GM12878 (cell line): ENCODE data around the gene WTAP. TPM values are rescaled to one million over a fixed set of nuclear protein-coding genes. Genes with fewer than 3 reads are reported as not detected.

Source experiments
- BRCA1 ChIP-seq: IDR thresholded peaks from 2 replicates; pipeline ENCODE4 v1.6.1; 2011; ENCODE audit warnings: low read depth, low read length, improper control_type of control experiment
- CREB1 ChIP-seq: IDR thresholded peaks from 2 replicates; pipeline ENCODE4 v1.6.1; 2012; ENCODE audit warnings: low read depth, mild to moderate bottlenecking, inconsistent platforms
- KDM1A ChIP-seq: fragments of 200-600 bp; sonication (generic); IDR thresholded peaks from 2 replicates; pipeline ENCODE4 v1.6.1; 2016; ENCODE audit warnings: borderline replicate concordance
- SIN3A ChIP-seq: IDR thresholded peaks from 2 replicates; pipeline ENCODE4 v1.6.1; 2012; ENCODE audit warnings: low read depth, low read length, improper control_type of control experiment
- SIX5 ChIP-seq: IDR thresholded peaks from 2 replicates; pipeline ENCODE4 v1.6.1; 2011; ENCODE audit warnings: mild to moderate bottlenecking, low read depth, low read length, moderate library complexity; ENCODE audit not compliant: severe bottlenecking
- STAT1 ChIP-seq: fragments of 450-650 bp; conservative IDR thresholded peaks from 2 replicates; pipeline ENCODE4 v1.6.1; 2014; ENCODE audit warnings: antibody characterized with exemption, mild to moderate bottlenecking
- YBX1 ChIP-seq: fragments of 450-650 bp; IDR thresholded peaks from 2 replicates; pipeline ENCODE4 v1.6.1; 2016; ENCODE audit warnings: antibody characterized with exemption
- YY1 ChIP-seq: IDR thresholded peaks from 2 replicates; pipeline ENCODE4 v1.6.1; 2011; ENCODE audit warnings: low read depth, mild to moderate bottlenecking, low read length
- ZNF384 ChIP-seq: IDR thresholded peaks from 2 replicates; pipeline ENCODE4 v1.6.1; 2012; ENCODE audit warnings: low read depth, mild to moderate bottlenecking, low read length, improper control_type of control experiment, borderline replicate concordance
- polyA plus RNA-seq, 11 experiments: library from polyadenylated mRNA; depleted of rRNA in 4 of 11; unstranded in 6 of 11; stranded (reverse) in 5 of 11; fragments of >200 nt; fragmentation: Nextera tagmentation in 4 of 11; fragmentation: Illumina TruSeq in 1 of 11; extraction: Ambion mirVana in 4 of 11; extraction: Trizol in 1 of 11; gene quantifications; 1 replicate in 1 of 11; 2 replicates in 10 of 11; pipeline versions ENCODE4 v1.2.1 to v1.2.3, GENCODE V29; 2011 to 2016; ENCODE audit warnings: inconsistent platforms in 2 of 11, missing spikeins in 2 of 11, low read depth in 1 of 11
- total RNA-seq, 4 experiments: library from RNA; depleted of rRNA in 3 of 4; stranded (reverse); fragments of >200 nt in 3 of 4; fragmentation: Illumina TruSeq in 1 of 4; extraction: Trizol in 1 of 4; gene quantifications; 2 replicates each; pipeline versions ENCODE4 v1.2.1 to v1.2.3, GENCODE V29; 2013 to 2021
- TF ChIP-seq, protein P1 (sequence below): fragments of 450-650 bp; IDR thresholded peaks from 2 replicates; pipeline ENCODE4 v1.6.1; 2017; ENCODE audit warnings: mild to moderate bottlenecking, moderate library complexity
- TF ChIP-seq, protein P2 (sequence below): fragments of 450-650 bp; IDR thresholded peaks from 2 replicates; pipeline ENCODE4 v1.6.1; 2017; ENCODE audit warnings: mild to moderate bottlenecking, low read depth, inconsistent platforms; ENCODE audit not compliant: poor library complexity, severe bottlenecking
- TF ChIP-seq, protein P3 (sequence below): fragments of 450-650 bp; IDR thresholded peaks from 2 replicates; pipeline ENCODE4 v1.6.1; 2017; ENCODE audit warnings: mild to moderate bottlenecking
- TF ChIP-seq, protein P4 (sequence below): fragments of 450-650 bp; IDR thresholded peaks from 2 replicates; pipeline ENCODE4 v1.6.1; 2017; ENCODE audit warnings: antibody characterized with exemption, mild to moderate bottlenecking, moderate library complexity
- TF ChIP-seq, protein P5 (sequence below): IDR thresholded peaks from 2 replicates; pipeline ENCODE4 v1.6.1; 2012; ENCODE audit warnings: low read depth, low read length, improper control_type of control experiment
- TF ChIP-seq, protein P6 (sequence below): fragments of 450-650 bp; IDR thresholded peaks from 2 replicates; pipeline ENCODE4 v1.6.1; 2016; ENCODE audit warnings: mild to moderate bottlenecking

Gene WTAP
- total and polyA plus RNA-seq, 10 of the 15 experiments (the other 5 are each of a cell fraction or from before 2014, with no cell fraction given), result 38.7 to 132 (median 83.1) TPM

DNA sequence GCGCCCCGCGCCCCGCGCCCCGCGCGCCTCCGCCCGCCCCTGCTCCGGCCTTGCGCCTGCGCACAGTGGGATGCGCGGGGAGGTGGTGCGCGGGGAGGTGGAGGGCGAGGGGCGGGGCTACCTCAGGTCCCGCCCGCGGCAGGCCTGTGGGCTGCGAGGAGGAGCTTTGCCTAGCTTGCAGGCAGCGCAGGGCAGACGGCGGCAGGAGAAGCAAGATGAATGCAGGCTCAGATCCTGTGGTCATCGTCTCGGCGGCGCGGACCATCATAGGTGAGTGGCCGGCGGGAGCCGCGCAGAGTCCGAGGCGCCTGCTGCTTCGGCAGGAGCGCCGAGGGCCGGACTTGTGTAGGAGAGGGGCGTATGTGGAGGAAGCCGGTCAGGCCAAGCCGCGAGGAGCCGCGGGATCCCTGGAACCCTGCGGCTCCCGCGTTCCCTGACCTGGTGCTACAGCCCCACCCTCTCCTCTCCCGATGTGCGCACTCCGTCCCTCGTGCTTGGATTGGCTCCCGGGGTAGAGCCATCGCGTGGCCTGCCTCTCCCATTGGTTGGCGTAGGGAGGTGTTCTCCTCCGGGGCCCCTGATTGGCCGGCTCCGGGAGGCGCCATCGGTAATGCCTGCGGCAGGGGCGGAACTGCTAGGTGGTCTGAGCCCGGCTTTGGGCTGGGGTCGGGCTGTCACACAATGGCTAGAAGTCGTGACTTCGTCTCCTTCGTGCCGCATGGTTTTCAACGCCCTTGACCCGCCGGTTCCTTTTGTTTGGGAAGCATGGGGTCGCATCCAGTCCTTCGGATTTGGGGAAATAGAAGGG, 34.8 kb downstream of the WTAP start, which contains the start of gene ACAT2 (continued):
- TF ChIP-seq, protein P1, sequence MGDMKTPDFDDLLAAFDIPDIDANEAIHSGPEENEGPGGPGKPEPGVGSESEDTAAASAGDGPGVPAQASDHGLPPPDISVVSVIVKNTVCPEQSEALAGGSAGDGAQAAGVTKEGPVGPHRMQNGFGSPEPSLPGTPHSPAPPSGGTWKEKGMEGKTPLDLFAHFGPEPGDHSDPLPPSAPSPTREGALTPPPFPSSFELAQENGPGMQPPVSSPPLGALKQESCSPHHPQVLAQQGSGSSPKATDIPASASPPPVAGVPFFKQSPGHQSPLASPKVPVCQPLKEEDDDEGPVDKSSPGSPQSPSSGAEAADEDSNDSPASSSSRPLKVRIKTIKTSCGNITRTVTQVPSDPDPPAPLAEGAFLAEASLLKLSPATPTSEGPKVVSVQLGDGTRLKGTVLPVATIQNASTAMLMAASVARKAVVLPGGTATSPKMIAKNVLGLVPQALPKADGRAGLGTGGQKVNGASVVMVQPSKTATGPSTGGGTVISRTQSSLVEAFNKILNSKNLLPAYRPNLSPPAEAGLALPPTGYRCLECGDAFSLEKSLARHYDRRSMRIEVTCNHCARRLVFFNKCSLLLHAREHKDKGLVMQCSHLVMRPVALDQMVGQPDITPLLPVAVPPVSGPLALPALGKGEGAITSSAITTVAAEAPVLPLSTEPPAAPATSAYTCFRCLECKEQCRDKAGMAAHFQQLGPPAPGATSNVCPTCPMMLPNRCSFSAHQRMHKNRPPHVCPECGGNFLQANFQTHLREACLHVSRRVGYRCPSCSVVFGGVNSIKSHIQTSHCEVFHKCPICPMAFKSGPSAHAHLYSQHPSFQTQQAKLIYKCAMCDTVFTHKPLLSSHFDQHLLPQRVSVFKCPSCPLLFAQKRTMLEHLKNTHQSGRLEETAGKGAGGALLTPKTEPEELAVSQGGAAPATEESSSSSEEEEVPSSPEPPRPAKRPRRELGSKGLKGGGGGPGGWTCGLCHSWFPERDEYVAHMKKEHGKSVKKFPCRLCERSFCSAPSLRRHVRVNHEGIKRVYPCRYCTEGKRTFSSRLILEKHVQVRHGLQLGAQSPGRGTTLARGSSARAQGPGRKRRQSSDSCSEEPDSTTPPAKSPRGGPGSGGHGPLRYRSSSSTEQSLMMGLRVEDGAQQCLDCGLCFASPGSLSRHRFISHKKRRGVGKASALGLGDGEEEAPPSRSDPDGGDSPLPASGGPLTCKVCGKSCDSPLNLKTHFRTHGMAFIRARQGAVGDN, result 0 out of 2 replicates have a peak, but pooled peaks have one; percentile 40
- TF ChIP-seq STAT1 (no peak; the same call in 1 of the 2 replicates), YBX1 (no peak), CREB1 (peak; percentile 77), BRCA1 (no peak), KDM1A (no peak), YY1 (peak; percentile 69), SIN3A (no peak; the same call in 1 of the 2 replicates), SIX5 (no peak), ZNF384 (no peak)
- TF ChIP-seq, protein P2, sequence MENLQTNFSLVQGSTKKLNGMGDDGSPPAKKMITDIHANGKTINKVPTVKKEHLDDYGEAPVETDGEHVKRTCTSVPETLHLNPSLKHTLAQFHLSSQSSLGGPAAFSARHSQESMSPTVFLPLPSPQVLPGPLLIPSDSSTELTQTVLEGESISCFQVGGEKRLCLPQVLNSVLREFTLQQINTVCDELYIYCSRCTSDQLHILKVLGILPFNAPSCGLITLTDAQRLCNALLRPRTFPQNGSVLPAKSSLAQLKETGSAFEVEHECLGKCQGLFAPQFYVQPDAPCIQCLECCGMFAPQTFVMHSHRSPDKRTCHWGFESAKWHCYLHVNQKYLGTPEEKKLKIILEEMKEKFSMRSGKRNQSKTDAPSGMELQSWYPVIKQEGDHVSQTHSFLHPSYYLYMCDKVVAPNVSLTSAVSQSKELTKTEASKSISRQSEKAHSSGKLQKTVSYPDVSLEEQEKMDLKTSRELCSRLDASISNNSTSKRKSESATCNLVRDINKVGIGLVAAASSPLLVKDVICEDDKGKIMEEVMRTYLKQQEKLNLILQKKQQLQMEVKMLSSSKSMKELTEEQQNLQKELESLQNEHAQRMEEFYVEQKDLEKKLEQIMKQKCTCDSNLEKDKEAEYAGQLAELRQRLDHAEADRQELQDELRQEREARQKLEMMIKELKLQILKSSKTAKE, result no peak
- TF ChIP-seq, protein P3, sequence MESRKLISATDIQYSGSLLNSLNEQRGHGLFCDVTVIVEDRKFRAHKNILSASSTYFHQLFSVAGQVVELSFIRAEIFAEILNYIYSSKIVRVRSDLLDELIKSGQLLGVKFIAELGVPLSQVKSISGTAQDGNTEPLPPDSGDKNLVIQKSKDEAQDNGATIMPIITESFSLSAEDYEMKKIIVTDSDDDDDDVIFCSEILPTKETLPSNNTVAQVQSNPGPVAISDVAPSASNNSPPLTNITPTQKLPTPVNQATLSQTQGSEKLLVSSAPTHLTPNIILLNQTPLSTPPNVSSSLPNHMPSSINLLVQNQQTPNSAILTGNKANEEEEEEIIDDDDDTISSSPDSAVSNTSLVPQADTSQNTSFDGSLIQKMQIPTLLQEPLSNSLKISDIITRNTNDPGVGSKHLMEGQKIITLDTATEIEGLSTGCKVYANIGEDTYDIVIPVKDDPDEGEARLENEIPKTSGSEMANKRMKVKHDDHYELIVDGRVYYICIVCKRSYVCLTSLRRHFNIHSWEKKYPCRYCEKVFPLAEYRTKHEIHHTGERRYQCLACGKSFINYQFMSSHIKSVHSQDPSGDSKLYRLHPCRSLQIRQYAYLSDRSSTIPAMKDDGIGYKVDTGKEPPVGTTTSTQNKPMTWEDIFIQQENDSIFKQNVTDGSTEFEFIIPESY, result no peak
- TF ChIP-seq, protein P4, sequence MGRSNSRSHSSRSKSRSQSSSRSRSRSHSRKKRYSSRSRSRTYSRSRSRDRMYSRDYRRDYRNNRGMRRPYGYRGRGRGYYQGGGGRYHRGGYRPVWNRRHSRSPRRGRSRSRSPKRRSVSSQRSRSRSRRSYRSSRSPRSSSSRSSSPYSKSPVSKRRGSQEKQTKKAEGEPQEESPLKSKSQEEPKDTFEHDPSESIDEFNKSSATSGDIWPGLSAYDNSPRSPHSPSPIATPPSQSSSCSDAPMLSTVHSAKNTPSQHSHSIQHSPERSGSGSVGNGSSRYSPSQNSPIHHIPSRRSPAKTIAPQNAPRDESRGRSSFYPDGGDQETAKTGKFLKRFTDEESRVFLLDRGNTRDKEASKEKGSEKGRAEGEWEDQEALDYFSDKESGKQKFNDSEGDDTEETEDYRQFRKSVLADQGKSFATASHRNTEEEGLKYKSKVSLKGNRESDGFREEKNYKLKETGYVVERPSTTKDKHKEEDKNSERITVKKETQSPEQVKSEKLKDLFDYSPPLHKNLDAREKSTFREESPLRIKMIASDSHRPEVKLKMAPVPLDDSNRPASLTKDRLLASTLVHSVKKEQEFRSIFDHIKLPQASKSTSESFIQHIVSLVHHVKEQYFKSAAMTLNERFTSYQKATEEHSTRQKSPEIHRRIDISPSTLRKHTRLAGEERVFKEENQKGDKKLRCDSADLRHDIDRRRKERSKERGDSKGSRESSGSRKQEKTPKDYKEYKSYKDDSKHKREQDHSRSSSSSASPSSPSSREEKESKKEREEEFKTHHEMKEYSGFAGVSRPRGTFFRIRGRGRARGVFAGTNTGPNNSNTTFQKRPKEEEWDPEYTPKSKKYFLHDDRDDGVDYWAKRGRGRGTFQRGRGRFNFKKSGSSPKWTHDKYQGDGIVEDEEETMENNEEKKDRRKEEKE, result no peak
- TF ChIP-seq, protein P5, sequence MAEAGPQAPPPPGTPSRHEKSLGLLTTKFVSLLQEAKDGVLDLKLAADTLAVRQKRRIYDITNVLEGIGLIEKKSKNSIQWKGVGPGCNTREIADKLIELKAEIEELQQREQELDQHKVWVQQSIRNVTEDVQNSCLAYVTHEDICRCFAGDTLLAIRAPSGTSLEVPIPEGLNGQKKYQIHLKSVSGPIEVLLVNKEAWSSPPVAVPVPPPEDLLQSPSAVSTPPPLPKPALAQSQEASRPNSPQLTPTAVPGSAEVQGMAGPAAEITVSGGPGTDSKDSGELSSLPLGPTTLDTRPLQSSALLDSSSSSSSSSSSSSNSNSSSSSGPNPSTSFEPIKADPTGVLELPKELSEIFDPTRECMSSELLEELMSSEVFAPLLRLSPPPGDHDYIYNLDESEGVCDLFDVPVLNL, result peak; percentile 71
- TF ChIP-seq, protein P6, sequence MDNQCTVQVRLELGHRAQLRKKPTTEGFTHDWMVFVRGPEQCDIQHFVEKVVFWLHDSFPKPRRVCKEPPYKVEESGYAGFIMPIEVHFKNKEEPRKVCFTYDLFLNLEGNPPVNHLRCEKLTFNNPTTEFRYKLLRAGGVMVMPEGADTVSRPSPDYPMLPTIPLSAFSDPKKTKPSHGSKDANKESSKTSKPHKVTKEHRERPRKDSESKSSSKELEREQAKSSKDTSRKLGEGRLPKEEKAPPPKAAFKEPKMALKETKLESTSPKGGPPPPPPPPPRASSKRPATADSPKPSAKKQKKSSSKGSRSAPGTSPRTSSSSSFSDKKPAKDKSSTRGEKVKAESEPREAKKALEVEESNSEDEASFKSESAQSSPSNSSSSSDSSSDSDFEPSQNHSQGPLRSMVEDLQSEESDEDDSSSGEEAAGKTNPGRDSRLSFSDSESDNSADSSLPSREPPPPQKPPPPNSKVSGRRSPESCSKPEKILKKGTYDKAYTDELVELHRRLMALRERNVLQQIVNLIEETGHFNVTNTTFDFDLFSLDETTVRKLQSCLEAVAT, result peak; percentile 70
